Keratinocyte (primary cell): ENCODE results near the gene UPP2. TPM values are rescaled to one million over a fixed set of nuclear protein-coding genes. Genes with fewer than 3 reads are reported as not detected.

Experiments
- DNase-seq: peaks from one replicate; pipeline ENCODE4 v3.0.0-alpha.2; 2011; ENCODE audit warnings: low read depth, missing footprints, low spot score
- FAIRE-seq: peaks from 2 replicates; lab custom pipeline; 2011; peaks lifted over from hg19 to GRCh38; lab: Jason Lieb, UNC
- H2AFZ ChIP-seq: 2 replicates; pipeline ENCODE4 v1.6.0; 2012; ENCODE audit warnings: low read length, control low read depth, inconsistent platforms; ENCODE audit not compliant: control insufficient read depth
- H3K27ac ChIP-seq: 2 replicates; pipeline ENCODE4 v1.5.1; 2011; ENCODE audit warnings: low read length; ENCODE audit not compliant: control insufficient read depth, insufficient read depth
- H3K27me3 ChIP-seq: 3 replicates; pipeline ENCODE4 v1.6.0; 2011; ENCODE audit warnings: low read length; ENCODE audit not compliant: control insufficient read depth, insufficient read depth; ENCODE audit errors: extremely low read depth
- H3K36me3 ChIP-seq, 2 experiments: 2 replicates in 1 of 2; 3 replicates in 1 of 2; pipeline ENCODE4 v1.5.1; 2011; ENCODE audit warnings: low read length in 2 of 2, mild to moderate bottlenecking in 1 of 2; ENCODE audit not compliant: control insufficient read depth in 2 of 2, insufficient read depth in 2 of 2; ENCODE audit errors: extremely low read depth in 1 of 2
- H3K4me1 ChIP-seq: 3 replicates; pipeline ENCODE4 v1.5.1; 2011; ENCODE audit warnings: low read length; ENCODE audit not compliant: control insufficient read depth, insufficient read depth; ENCODE audit errors: extremely low read depth
- H3K4me2 ChIP-seq: 3 replicates; pipeline ENCODE4 v1.6.0; 2011; ENCODE audit warnings: low read depth, low read length; ENCODE audit not compliant: control insufficient read depth, insufficient read depth; ENCODE audit errors: extremely low read depth
- H3K4me3 ChIP-seq, 3 experiments: fragments of 200-600 bp in 1 of 3; sonication (generic) in 1 of 3; 2 replicates in 2 of 3; 3 replicates in 1 of 3; pipeline ENCODE4 v1.5.1; 2011 to 2016; ENCODE audit warnings: low read length in 3 of 3, mild to moderate bottlenecking in 3 of 3, control low read depth in 2 of 3, inconsistent platforms in 1 of 3, low read depth in 1 of 3, mixed read lengths in 1 of 3, mixed run types in 1 of 3, moderate library complexity in 1 of 3; ENCODE audit not compliant: control insufficient read depth in 2 of 3, insufficient read depth in 2 of 3; ENCODE audit errors: extremely low read depth in 1 of 3
- H3K79me2 ChIP-seq: 2 replicates; pipeline ENCODE4 v1.6.0; 2012; ENCODE audit warnings: low read length; ENCODE audit not compliant: control insufficient read depth, insufficient read depth
- H3K9ac ChIP-seq: 3 replicates; pipeline ENCODE4 v1.6.0; 2011; ENCODE audit warnings: low read length; ENCODE audit not compliant: control insufficient read depth, insufficient read depth; ENCODE audit errors: extremely low read depth
- H3K9me1 ChIP-seq: 3 replicates; pipeline ENCODE4 v1.6.0; 2011; ENCODE audit warnings: low read length; ENCODE audit not compliant: control insufficient read depth, insufficient read depth; ENCODE audit errors: extremely low read depth
- H3K9me3 ChIP-seq: 2 replicates; pipeline ENCODE4 v1.5.1; 2012; ENCODE audit warnings: low read depth, low read length; ENCODE audit not compliant: control insufficient read depth
- H4K20me1 ChIP-seq: 3 replicates; pipeline ENCODE4 v1.6.0; 2011; ENCODE audit warnings: low read length; ENCODE audit not compliant: control insufficient read depth, insufficient read depth; ENCODE audit errors: extremely low read depth
- EZH2 ChIP-seq: IDR thresholded peaks from one replicate; pipeline ENCODE4 v1.6.1; 2012; ENCODE audit warnings: inconsistent platforms, mild to moderate bottlenecking, low read length, moderate library complexity
- dilution Hi-C: fragments of 300-500 bp; cut with MboI; formaldehyde crosslinking; loops from one replicate; pipeline ENCODE4 v1.7.0; 2020; ENCODE audit warnings: low sequenced_read_pairs; ENCODE audit not compliant: extremely low pct_ligation_motif_present
- polyA plus RNA-seq, 5 experiments: library from polyadenylated mRNA; depleted of rRNA in 3 of 5; stranded (reverse) in 3 of 5; stranded (forward) in 1 of 5; unstranded in 1 of 5; fragments of >200 nt; gene quantifications; 1 replicate in 1 of 5; 2 replicates in 3 of 5; 3 replicates in 1 of 5; pipeline versions ENCODE4 v1.2.1 to v1.2.3, GENCODE V29; 2011 to 2012; ENCODE audit warnings: missing spikeins in 2 of 5, low read depth in 1 of 5, low replicate concordance in 1 of 5
- TF ChIP-seq, protein P1 (sequence below), 3 experiments: IDR thresholded peaks in 1 of 3; conservative IDR thresholded peaks in 1 of 3; optimal IDR thresholded peaks in 1 of 3; 2 replicates in 2 of 3; 3 replicates in 1 of 3; pipeline versions ENCODE3 to v1.5.1; 2011; ENCODE audit warnings: low read length in 3 of 3, mild to moderate bottlenecking in 3 of 3, moderate library complexity in 2 of 3, control low read depth in 1 of 3, inconsistent platforms in 1 of 3; ENCODE audit not compliant: insufficient read depth in 2 of 3; ENCODE audit errors: extremely low read depth in 1 of 3

Gene UPP2
- polyA plus RNA-seq, 1 donor (not counting 4 experiments of a cell fraction or from before 2014, with no cell fraction given), result not detected

DNA sequence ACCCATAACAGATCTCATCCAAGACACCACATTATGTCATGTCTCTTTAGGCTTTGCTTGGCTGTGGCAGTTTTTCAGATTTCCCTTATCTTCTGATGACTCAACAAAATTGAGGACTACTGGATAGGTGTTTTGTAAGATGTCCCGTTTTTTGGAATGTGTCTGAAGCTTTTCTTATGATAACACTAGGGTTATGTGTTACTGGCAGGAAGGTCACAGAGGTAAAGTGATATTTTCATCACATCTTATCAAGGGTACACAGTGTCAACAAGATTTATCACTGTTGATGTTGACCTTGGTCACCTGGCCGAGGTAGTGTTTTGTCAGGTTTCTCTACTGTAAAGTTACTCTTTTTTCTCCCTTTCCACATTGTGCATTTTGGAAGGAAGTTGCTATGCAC, 44.8 kb upstream of the UPP2 start:
- H3K9me3 ChIP-seq, result no peaks in the 10 kb centered on the region
- no peaks in the 10 kb centered on the region for H3K36me3 ChIP-seq
- H3K9ac ChIP-seq, result no peak overlapping the region
- H3K27me3 ChIP-seq, result no peaks in the 10 kb centered on the region
- H3K79me2 ChIP-seq, result no peaks in the 10 kb centered on the region
- no peak overlapping the region for H2AFZ ChIP-seq
- H3K4me3 ChIP-seq, result no peak overlapping the region
- FAIRE-seq, result no peak
- no peaks in the 10 kb centered on the region for H3K4me1 ChIP-seq
- no peaks in the 10 kb centered on the region for H3K9me1 ChIP-seq
- no peak for DNase-seq
- no peaks in the 10 kb centered on the region for H4K20me1 ChIP-seq
- H3K27ac ChIP-seq, result no peak overlapping the region
- TF ChIP-seq, protein P1, sequence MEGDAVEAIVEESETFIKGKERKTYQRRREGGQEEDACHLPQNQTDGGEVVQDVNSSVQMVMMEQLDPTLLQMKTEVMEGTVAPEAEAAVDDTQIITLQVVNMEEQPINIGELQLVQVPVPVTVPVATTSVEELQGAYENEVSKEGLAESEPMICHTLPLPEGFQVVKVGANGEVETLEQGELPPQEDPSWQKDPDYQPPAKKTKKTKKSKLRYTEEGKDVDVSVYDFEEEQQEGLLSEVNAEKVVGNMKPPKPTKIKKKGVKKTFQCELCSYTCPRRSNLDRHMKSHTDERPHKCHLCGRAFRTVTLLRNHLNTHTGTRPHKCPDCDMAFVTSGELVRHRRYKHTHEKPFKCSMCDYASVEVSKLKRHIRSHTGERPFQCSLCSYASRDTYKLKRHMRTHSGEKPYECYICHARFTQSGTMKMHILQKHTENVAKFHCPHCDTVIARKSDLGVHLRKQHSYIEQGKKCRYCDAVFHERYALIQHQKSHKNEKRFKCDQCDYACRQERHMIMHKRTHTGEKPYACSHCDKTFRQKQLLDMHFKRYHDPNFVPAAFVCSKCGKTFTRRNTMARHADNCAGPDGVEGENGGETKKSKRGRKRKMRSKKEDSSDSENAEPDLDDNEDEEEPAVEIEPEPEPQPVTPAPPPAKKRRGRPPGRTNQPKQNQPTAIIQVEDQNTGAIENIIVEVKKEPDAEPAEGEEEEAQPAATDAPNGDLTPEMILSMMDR (optimal IDR thresholded peaks at IDR 0.05 in 1 of 3, IDR thresholded peaks at IDR 0.05 in 1 of 3, conservative IDR thresholded peaks at IDR 0.05 in 1 of 3; ENCODE audit: extremely low read depth in 1 of 3, insufficient read depth in 2 of 3, low read length in 3 of 3), result no peak
- no peak for TF ChIP-seq EZH2
- dilution Hi-C loops, result no loop called here
- no peak overlapping the region for H3K4me2 ChIP-seq

DNA sequence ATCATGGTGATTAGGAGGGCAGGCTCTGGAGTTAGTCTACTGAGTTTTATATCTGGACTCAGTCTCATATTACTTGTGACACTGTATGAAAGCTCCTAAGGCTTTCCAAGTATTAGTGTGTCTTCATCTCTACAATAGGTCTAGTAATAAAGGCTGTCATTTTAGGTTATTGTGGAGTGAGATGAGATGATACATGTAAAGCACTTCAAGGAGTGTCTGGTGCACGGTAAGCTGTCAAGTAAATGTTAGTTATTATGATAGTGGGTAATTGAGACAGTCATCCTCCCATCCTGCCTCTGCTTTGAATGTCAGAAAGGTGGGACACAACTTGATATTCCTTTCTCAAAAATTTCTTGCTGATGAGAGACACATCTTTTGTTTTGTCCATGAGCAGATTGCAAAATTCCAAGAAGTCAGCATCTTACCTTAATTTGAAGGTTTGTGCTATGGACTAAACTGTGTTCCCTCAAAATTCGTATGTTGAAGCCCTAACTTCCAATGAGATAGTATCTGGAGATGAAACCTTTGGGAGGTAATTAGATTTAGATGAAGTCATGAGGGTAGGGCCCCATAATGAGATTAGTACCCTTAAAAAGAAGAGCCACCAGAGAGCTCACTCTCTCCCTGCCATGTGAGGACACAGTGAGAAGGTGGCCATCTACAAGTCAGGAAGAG, 41.4 kb upstream of the UPP2 start:
- no peak overlapping the region for H2AFZ ChIP-seq
- no peak for TF ChIP-seq EZH2
- TF ChIP-seq, protein P1 (optimal IDR thresholded peaks at IDR 0.05 in 1 of 3, IDR thresholded peaks at IDR 0.05 in 1 of 3, conservative IDR thresholded peaks at IDR 0.05 in 1 of 3; ENCODE audit: extremely low read depth in 1 of 3, insufficient read depth in 2 of 3, low read length in 3 of 3), result no peak
- no peaks in the 10 kb centered on the region for H3K79me2 ChIP-seq
- H3K27me3 ChIP-seq, result no peaks in the 10 kb centered on the region
- no peaks in the 10 kb centered on the region for H3K9me3 ChIP-seq
- no peak for FAIRE-seq
- H3K9ac ChIP-seq, result no peak overlapping the region
- H4K20me1 ChIP-seq, result no peaks in the 10 kb centered on the region
- H3K36me3 ChIP-seq, result no peaks in the 10 kb centered on the region
- dilution Hi-C loops, result no loop called here
- H3K9me1 ChIP-seq, result no peaks in the 10 kb centered on the region
- H3K4me3 ChIP-seq, result no peak overlapping the region
- no peak overlapping the region for H3K27ac ChIP-seq
- no peaks in the 10 kb centered on the region for H3K4me1 ChIP-seq
- DNase-seq, result no peak
- no peak overlapping the region for H3K4me2 ChIP-seq
